Measurements from ENCODE around the gene FOXA3. TPM values are rescaled to one million over a fixed set of nuclear protein-coding genes. Genes with fewer than 3 reads are reported as not detected.
A peak's percentile ranks its signal among the peaks of the same experiment; 100 is the strongest.

The FOXA3 gene
- total and polyA plus RNA-seq, 2 experiments from 2014 or later: 1.6 to 1.9 TPM

GRCh38 chr19:45821570-45821969 is 42.6 kb upstream of the FOXA3 start:
- H3K9me3 ChIP-seq (ENCODE audit: low read depth): no peaks in the 10 kb centered on the region
- H3K27ac ChIP-seq: no peak overlapping the region
- DNase-seq (ENCODE audit: low read depth in 1 of 2, low spot score in 1 of 2): no peak
- H3K27me3 ChIP-seq: no peaks in the 10 kb centered on the region
- H3K4me3 ChIP-seq: no peak overlapping the region
- H3K36me3 ChIP-seq: peaks cover 11% of the 10 kb centered on the region
- TF ChIP-seq CTCF (IDR thresholded peaks at IDR 0.05; ENCODE audit: low read depth, low read length): no peak
- peaks cover 9% of the 10 kb centered on the region for H3K4me1 ChIP-seq (ENCODE audit: low read depth)

GRCh38 chr19:45822716-45823115 is 41.4 kb upstream of the FOXA3 start:
- no peak for TF ChIP-seq CTCF (IDR thresholded peaks at IDR 0.05; ENCODE audit: low read depth, low read length)
- Histone ChIP-seq H3K27me3 (no peaks in the 10 kb centered on the region), H3K27ac (no peak overlapping the region), H3K4me3 (no peak overlapping the region), H3K9me3 (ENCODE audit: low read depth) (no peaks in the 10 kb centered on the region), H3K4me1 (ENCODE audit: low read depth) (peaks cover 2% of the 10 kb centered on the region), H3K36me3 (peaks cover 16% of the 10 kb centered on the region)
- DNase-seq (ENCODE audit: low read depth in 1 of 2, low spot score in 1 of 2): no peak

- TF ChIP-seq CTCF (IDR thresholded peaks at IDR 0.05; ENCODE audit: low read depth, low read length): no peak
- Histone ChIP-seq H3K9me3 (ENCODE audit: low read depth) (no peaks in the 10 kb centered on the region), H3K36me3 (peaks cover 20% of the 10 kb centered on the region)
Observed at GRCh38 chr19:45823182-45823581, 40.9 kb upstream of the FOXA3 start.

GRCh38 chr19:45824041-45824471 is 40.1 kb upstream of the FOXA3 start:
- DNase-seq (ENCODE audit: low read depth in 1 of 2, low spot score in 1 of 2): no peak
- Histone ChIP-seq H3K9me3 (ENCODE audit: low read depth) (no peaks in the 10 kb centered on the region), H3K4me3 (no peak overlapping the region), H3K36me3 (peaks cover 26% of the 10 kb centered on the region), H3K4me1 (ENCODE audit: low read depth) (no peaks in the 10 kb centered on the region), H3K27me3 (no peaks in the 10 kb centered on the region), H3K27ac (no peak overlapping the region)
- TF ChIP-seq CTCF (IDR thresholded peaks at IDR 0.05; ENCODE audit: low read depth, low read length): no peak

More at GRCh38 chr19:45823182-45823581, 40.9 kb upstream of the FOXA3 start:
- H3K4me1 ChIP-seq (ENCODE audit: low read depth): no peaks in the 10 kb centered on the region
- no peak for DNase-seq (ENCODE audit: low read depth in 1 of 2, low spot score in 1 of 2)
- H3K4me3 ChIP-seq: no peak overlapping the region
- no peaks in the 10 kb centered on the region for H3K27me3 ChIP-seq
- H3K27ac ChIP-seq: no peak overlapping the region

- peaks cover 33% of the 10 kb centered on the region for H3K36me3 ChIP-seq
Observed at GRCh38 chr19:45824531-45825262, 39.4 kb upstream of the FOXA3 start.

More at GRCh38 chr19:45824531-45825262, 39.4 kb upstream of the FOXA3 start:
- Histone ChIP-seq H3K27me3 (no peaks in the 10 kb centered on the region), H3K27ac (peak overlapping the region; percentile 24), H3K4me3 (no peak overlapping the region), H3K4me1 (ENCODE audit: low read depth) (no peaks in the 10 kb centered on the region), H3K9me3 (ENCODE audit: low read depth) (no peaks in the 10 kb centered on the region)
- no peak for TF ChIP-seq CTCF (IDR thresholded peaks at IDR 0.05; ENCODE audit: low read depth, low read length)
- DNase-seq (ENCODE audit: low read depth in 1 of 2, low spot score in 1 of 2): peak in 1 of 2 donors; percentile 47

Measured in cardiac muscle cell (in vitro differentiated cells and primary cell).